Glutamatergic neuron (in vitro differentiated cells): ENCODE data around the gene ACOXL. TPM values are rescaled to one million over a fixed set of nuclear protein-coding genes. Genes with fewer than 3 reads are reported as not detected.

Source experiments
- DNase-seq: peaks from one replicate; pipeline ENCODE4 v3.0.0; 2022
- H3K27ac Mint-ChIP-seq: one replicate; pipeline ENCODE4 v1.8.0; 2020; ENCODE audit warnings: mild to moderate bottlenecking, mixed read lengths, inconsistent platforms; ENCODE audit not compliant: unreplicated experiment
- H3K27me3 Mint-ChIP-seq: one replicate; pipeline ENCODE4 v1.8.0; 2020; ENCODE audit warnings: mild to moderate bottlenecking, moderate library complexity, mixed read lengths, inconsistent platforms; ENCODE audit not compliant: unreplicated experiment
- H3K36me3 Mint-ChIP-seq: one replicate; pipeline ENCODE4 v1.8.0; 2020; ENCODE audit warnings: mild to moderate bottlenecking, mixed read lengths, inconsistent platforms; ENCODE audit not compliant: unreplicated experiment
- H3K4me1 Mint-ChIP-seq: one replicate; pipeline ENCODE4 v1.8.0; 2020; ENCODE audit warnings: mild to moderate bottlenecking, low read depth, mixed read lengths, inconsistent platforms; ENCODE audit not compliant: unreplicated experiment
- H3K4me3 Mint-ChIP-seq: one replicate; pipeline ENCODE4 v1.8.0; 2020; ENCODE audit warnings: mild to moderate bottlenecking, mixed read lengths, inconsistent platforms; ENCODE audit not compliant: unreplicated experiment
- H3K9me3 Mint-ChIP-seq: one replicate; pipeline ENCODE4 v1.8.0; 2020; ENCODE audit warnings: mild to moderate bottlenecking, moderate library complexity, mixed read lengths, inconsistent platforms; ENCODE audit not compliant: unreplicated experiment
- CTCF ChIP-seq: fragments of 200-600 bp; sonication (generic); IDR thresholded peaks from one replicate; pipeline ENCODE4 v1.5.0; 2021; ENCODE audit not compliant: partially characterized antibody, unreplicated experiment
- total RNA-seq: library from RNA; stranded (reverse); fragmentation: NEBNext Ultra II Directional; extraction: Animal tissue kit (Norgen Biotek cat#: 25700); gene quantifications from one replicate; pipeline ENCODE4 v1.2.1, GENCODE V29; 2021; ENCODE audit not compliant: unreplicated experiment

The ACOXL gene
- total RNA-seq, 1 donor from 2014 or later: 1.4 TPM

GRCh38 chr2:110874453-110875383, 142.3 kb downstream of the ACOXL start:
- peaks cover 5% of the 10 kb centered on the region for H3K36me3 Mint-ChIP-seq
- H3K4me3 Mint-ChIP-seq: no peak overlapping the region
- no peak for DNase-seq
- peaks cover 3% of the 10 kb centered on the region for H3K27me3 Mint-ChIP-seq
- peaks cover 4% of the 10 kb centered on the region for H3K9me3 Mint-ChIP-seq
- no peaks in the 10 kb centered on the region for H3K4me1 Mint-ChIP-seq
- H3K27ac Mint-ChIP-seq: no peak overlapping the region
- TF ChIP-seq CTCF: no peak

- H3K27me3 Mint-ChIP-seq: peaks cover 3% of the 10 kb centered on the region
- H3K4me1 Mint-ChIP-seq: no peaks in the 10 kb centered on the region
- H3K9me3 Mint-ChIP-seq: peaks cover 4% of the 10 kb centered on the region
- DNase-seq: no peak
- no peak for TF ChIP-seq CTCF
- peaks cover 5% of the 10 kb centered on the region for H3K36me3 Mint-ChIP-seq
- no peak overlapping the region for H3K27ac Mint-ChIP-seq
- no peak overlapping the region for H3K4me3 Mint-ChIP-seq
Observed at GRCh38 chr2:110875384-110875725, 143.0 kb downstream of the ACOXL start.

- peak; percentile 47 for TF ChIP-seq CTCF
- Mint-ChIP-seq H3K9me3 (peaks cover 4% of the 10 kb centered on the region), H3K27me3 (peaks cover 3% of the 10 kb centered on the region), H3K4me3 (no peak overlapping the region), H3K36me3 (peaks cover 5% of the 10 kb centered on the region), H3K27ac (no peak overlapping the region), H3K4me1 (no peaks in the 10 kb centered on the region)
- no peak for DNase-seq
Observed at GRCh38 chr2:110876167-110876999, 144.0 kb downstream of the ACOXL start.

GRCh38 chr2:110877031-110877827, 144.9 kb downstream of the ACOXL start:
- Mint-ChIP-seq H3K27me3 (no peaks in the 10 kb centered on the region), H3K27ac (no peak overlapping the region), H3K36me3 (peaks cover 5% of the 10 kb centered on the region), H3K4me1 (no peaks in the 10 kb centered on the region), H3K9me3 (peaks cover 4% of the 10 kb centered on the region), H3K4me3 (no peak overlapping the region)
- no peak for DNase-seq
- no peak for TF ChIP-seq CTCF
